HCT116 (cell line): Measurements from ENCODE around the gene CR2. TPM values are rescaled to one million over a fixed set of nuclear protein-coding genes. Genes with fewer than 3 reads are reported as not detected.

ENCODE experiments used
- ATAC-seq: fragments of 200-7000 bp; cut with Tn5 transposase; 2 replicates; pipeline ENCODE4 v1.9.1; 2020; ENCODE audit warnings: mild to moderate bottlenecking, moderate library complexity
- BruUV-seq: library from RNA; stranded (reverse); fragments of 400-500 nt; replicated peaks from 2 replicates; lab custom pipeline; 2021; lab: Mats Ljungman, UMichigan
- CTCF ChIA-PET: fragments of 300-600 bp; sonication (Branson Sonifier 250); formaldehyde crosslinking; loops from one replicate; lab custom pipeline; 2021; ENCODE audit warnings: antibody characterized with exemption; lab: Charles Lee
- POLR2A ChIA-PET: fragments of 300-600, 350-600 bp; sonication (Branson Sonifier 250); formaldehyde crosslinking; loops from one replicate; lab custom pipeline; 2021; ENCODE audit warnings: antibody characterized with exemption; lab: Charles Lee
- RAD21 ChIA-PET, 2 experiments: fragments of 300-600 bp; sonication (Branson Sonifier 250); formaldehyde crosslinking; loops; one replicate each; lab custom pipeline; 2023; ENCODE audit warnings: low total read pairs in 2 of 2; ENCODE audit not compliant: uncharacterized antibody in 2 of 2, unreplicated experiment in 2 of 2, low non-redundant PET in 1 of 2; lab: Charles Lee
- DNase-seq: peaks from one replicate; pipeline ENCODE4 v3.0.0-alpha.2; 2010; ENCODE audit warnings: low read depth, low spot score
- H2AFZ ChIP-seq: fragments of 200-600 bp; shearing (Covaris generic), sonication (generic); 2 replicates; pipeline ENCODE4 v1.6.1; 2017; ENCODE audit warnings: low read depth, mixed run types, mixed read lengths, antibody characterized with exemption, low read length; ENCODE audit not compliant: poor library complexity, severe bottlenecking
- H3K27ac ChIP-seq: 2 replicates; pipeline ENCODE4 v1.5.1; 2012; ENCODE audit warnings: low read depth, low read length
- H3K27me3 ChIP-seq: fragments of 200-600 bp; sonication (generic); 2 replicates; pipeline ENCODE4 v1.6.1; 2016; ENCODE audit warnings: mixed run types, low read length, mixed read lengths; ENCODE audit not compliant: insufficient read depth
- H3K36me3 ChIP-seq, 2 experiments: fragments of 200-500 bp in 1 of 2; fragments of 200-600 bp in 1 of 2; sonication (Bioruptor generic) in 1 of 2; sonication (generic) in 1 of 2; 2 replicates each; pipeline versions ENCODE4 v1.5.1 to v1.6.1; 2014 to 2016; ENCODE audit warnings: low read length in 2 of 2, inconsistent platforms in 1 of 2, mixed read lengths in 1 of 2, mixed run types in 1 of 2; ENCODE audit not compliant: insufficient read depth in 2 of 2, control insufficient read depth in 1 of 2
- H3K4me1 ChIP-seq, 2 experiments: fragments of 200-600 bp in 1 of 2; sonication (generic) in 1 of 2; 2 replicates each; pipeline versions ENCODE4 v1.5.1 to v1.6.1; 2012 to 2017; ENCODE audit warnings: low read length in 2 of 2, inconsistent platforms in 1 of 2, mild to moderate bottlenecking in 1 of 2, mixed read lengths in 1 of 2, mixed run types in 1 of 2, moderate library complexity in 1 of 2; ENCODE audit not compliant: insufficient read depth in 2 of 2, control insufficient read depth in 1 of 2
- H3K4me2 ChIP-seq: fragments of 200-600 bp; sonication (generic); 2 replicates; pipeline ENCODE4 v1.6.1; 2017; ENCODE audit warnings: mixed run types, low read length, mixed read lengths
- H3K4me3 ChIP-seq, 2 experiments: fragments of 200-600 bp in 1 of 2; sonication (generic) in 1 of 2; replicated peaks in 1 of 2; 2 replicates each; pipeline ENCODE4 v1.5.1; 2011 to 2016; ENCODE audit warnings: low read length in 2 of 2, control low read depth in 1 of 2, low read depth in 1 of 2, mild to moderate bottlenecking in 1 of 2, mixed read lengths in 1 of 2, mixed run types in 1 of 2
- H3K79me2 ChIP-seq: fragments of 200-600 bp; sonication (generic); 2 replicates; pipeline ENCODE4 v1.6.1; 2017; ENCODE audit warnings: mild to moderate bottlenecking, mixed run types, low read length, moderate library complexity, mixed read lengths; ENCODE audit not compliant: insufficient read depth
- H3K9ac ChIP-seq: fragments of 200-600 bp; sonication (generic); 2 replicates; pipeline ENCODE4 v1.6.1; 2016; ENCODE audit warnings: low read length, mixed read lengths
- H3K9me2 ChIP-seq: fragments of 200-600 bp; sonication (generic), shearing (Covaris generic); 2 replicates; pipeline ENCODE4 v1.6.1; 2017; ENCODE audit warnings: mixed run types, mild to moderate bottlenecking, moderate library complexity; ENCODE audit not compliant: insufficient read depth
- H3K9me3 ChIP-seq, 2 experiments: fragments of 200-500 bp in 1 of 2; fragments of 200-600 bp in 1 of 2; sonication (Bioruptor generic) in 1 of 2; sonication (generic) in 1 of 2; 2 replicates each; pipeline ENCODE4 v1.6.1; 2014 to 2017; ENCODE audit warnings: low read length in 2 of 2, mixed read lengths in 2 of 2, inconsistent platforms in 1 of 2, low read depth in 1 of 2, mild to moderate bottlenecking in 1 of 2, mixed run types in 1 of 2, moderate library complexity in 1 of 2; ENCODE audit not compliant: control insufficient read depth in 1 of 2, insufficient read depth in 1 of 2
- H4K20me1 ChIP-seq: fragments of 200-600 bp; sonication (generic), shearing (Covaris generic); 2 replicates; pipeline ENCODE4 v1.6.1; 2017; ENCODE audit warnings: mixed run types, mild to moderate bottlenecking, moderate library complexity; ENCODE audit not compliant: insufficient read depth
- CBX3 ChIP-seq: IDR thresholded peaks from 2 replicates; pipeline ENCODE4 v1.6.1; 2012; ENCODE audit warnings: low read depth
- CEBPB ChIP-seq: IDR thresholded peaks from 2 replicates; pipeline ENCODE4 v1.6.1; 2012; ENCODE audit warnings: low read depth
- EGR1 ChIP-seq: IDR thresholded peaks from 2 replicates; pipeline ENCODE4 v1.6.1; 2012; ENCODE audit warnings: low read depth
- ELF1 ChIP-seq: IDR thresholded peaks from 2 replicates; pipeline ENCODE4 v1.6.1; 2012; ENCODE audit warnings: low read depth, borderline replicate concordance
- EZH2phosphoT487 ChIP-seq: fragments of 200-600 bp; IDR thresholded peaks from 2 replicates; pipeline ENCODE4 v1.6.1; 2018; ENCODE audit warnings: antibody characterized with exemption, borderline replicate concordance
- JUND ChIP-seq: IDR thresholded peaks from 2 replicates; pipeline ENCODE4 v1.6.1; 2012
- MAX ChIP-seq: IDR thresholded peaks from 2 replicates; pipeline ENCODE4 v1.6.1; 2012
- POLR2A ChIP-seq: IDR thresholded peaks from 2 replicates; pipeline ENCODE4 v1.7.0; 2011; ENCODE audit warnings: borderline replicate concordance; ENCODE audit not compliant: insufficient read depth, insufficient read length; ENCODE audit errors: extremely low read depth
- POLR2AphosphoS5 ChIP-seq: IDR thresholded peaks from 2 replicates; pipeline ENCODE4 v1.6.1; 2011; ENCODE audit warnings: mild to moderate bottlenecking, low read depth, low read length, moderate library complexity
- RAD21 ChIP-seq: IDR thresholded peaks from 2 replicates; pipeline ENCODE4 v1.6.1; 2012; ENCODE audit warnings: low read depth, mild to moderate bottlenecking
- SIN3A ChIP-seq: IDR thresholded peaks from 2 replicates; pipeline ENCODE4 v1.6.1; 2012; ENCODE audit warnings: low read depth
- SP1 ChIP-seq: IDR thresholded peaks from 2 replicates; pipeline ENCODE4 v1.6.1; 2012; ENCODE audit warnings: low read depth
- SRF ChIP-seq: IDR thresholded peaks from 2 replicates; pipeline ENCODE4 v1.6.1; 2012; ENCODE audit warnings: low read depth
- TCF7L2 ChIP-seq: IDR thresholded peaks from 2 replicates; pipeline ENCODE4 v1.7.0; 2011; ENCODE audit warnings: borderline replicate concordance, inconsistent platforms; ENCODE audit not compliant: insufficient read depth, insufficient read length; ENCODE audit errors: extremely low read depth
- YY1 ChIP-seq: IDR thresholded peaks from 2 replicates; pipeline ENCODE4 v1.6.1; 2011; ENCODE audit warnings: low read length, low read depth, moderate library complexity, mild to moderate bottlenecking; ENCODE audit not compliant: insufficient replicate concordance; ENCODE audit errors: extremely low read depth
- ZBTB33 ChIP-seq: IDR thresholded peaks from 2 replicates; pipeline ENCODE4 v1.6.1; 2011; ENCODE audit warnings: mild to moderate bottlenecking, low read length, moderate library complexity; ENCODE audit not compliant: insufficient replicate concordance; ENCODE audit errors: extremely low read depth
- ZFX ChIP-seq: fragments of 450-650 bp; IDR thresholded peaks from 2 replicates; pipeline ENCODE4 v1.6.1; 2017
- ZNF274 ChIP-seq: fragments of 200-500 bp; sonication (Bioruptor generic); IDR thresholded peaks from 2 replicates; pipeline ENCODE4 v1.6.1; 2014; ENCODE audit warnings: mild to moderate bottlenecking, low read depth, low read length, inconsistent platforms
- intact Hi-C: fragments of 100-400 bp; cut with micrococcal nuclease; formaldehyde crosslinking; loops from 2 replicates; pipeline ENCODE4 v1.10.0; 2022
- total RNA-seq: library from RNA; stranded (reverse); gene quantifications from one replicate; pipeline ENCODE4 v1.2.1, GENCODE V29; 2021; ENCODE audit not compliant: unreplicated experiment
- TF ChIP-seq, protein P1 (sequence below), 3 experiments: fragments of 200-600 bp in 1 of 3; sonication (generic) in 1 of 3; IDR thresholded peaks in 2 of 3; conservative IDR thresholded peaks in 1 of 3; 2 replicates each; pipeline ENCODE4 v1.5.1; 2012 to 2017; ENCODE audit warnings: low read depth in 2 of 3, low read length in 2 of 3, antibody characterized with exemption in 1 of 3, borderline replicate concordance in 1 of 3, control low read depth in 1 of 3, mild to moderate bottlenecking in 1 of 3, mixed read lengths in 1 of 3, mixed run types in 1 of 3, moderate library complexity in 1 of 3; ENCODE audit not compliant: insufficient read depth in 1 of 3
- TF ChIP-seq, protein P2 (sequence below): IDR thresholded peaks from 2 replicates; pipeline ENCODE4 v1.6.1; 2012

CR2 gene
- total RNA-seq, 1 experiment from 2014 or later = 4.0 TPM

DNA sequence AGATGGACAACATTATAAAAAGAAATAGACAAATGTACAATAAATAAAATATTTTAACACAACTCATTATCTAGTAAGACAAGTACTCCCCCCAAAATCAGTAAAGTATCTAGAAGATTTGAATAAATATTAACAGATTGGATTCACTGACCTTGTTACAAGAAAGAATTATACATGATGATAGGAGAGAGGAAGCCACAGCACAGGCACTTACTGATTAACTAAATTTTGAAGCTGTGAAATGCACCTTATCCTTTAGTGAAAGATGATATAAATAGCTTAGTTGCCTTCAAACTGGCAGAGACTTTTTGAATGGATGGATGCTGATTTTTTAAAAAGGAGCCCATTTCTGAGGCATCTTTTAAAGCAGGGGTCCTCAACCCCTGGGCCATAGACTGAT lies 50.3 kb downstream of the CR2 start (continued):
- TF ChIP-seq EZH2phosphoT487 = no peak
- no peak for TF ChIP-seq SRF
- no peak for TF ChIP-seq ZNF274
- TF ChIP-seq RAD21 = no peak
- no peak for TF ChIP-seq ELF1
- no peak for TF ChIP-seq CEBPB
- no peak for TF ChIP-seq CBX3
- TF ChIP-seq, protein P1, sequence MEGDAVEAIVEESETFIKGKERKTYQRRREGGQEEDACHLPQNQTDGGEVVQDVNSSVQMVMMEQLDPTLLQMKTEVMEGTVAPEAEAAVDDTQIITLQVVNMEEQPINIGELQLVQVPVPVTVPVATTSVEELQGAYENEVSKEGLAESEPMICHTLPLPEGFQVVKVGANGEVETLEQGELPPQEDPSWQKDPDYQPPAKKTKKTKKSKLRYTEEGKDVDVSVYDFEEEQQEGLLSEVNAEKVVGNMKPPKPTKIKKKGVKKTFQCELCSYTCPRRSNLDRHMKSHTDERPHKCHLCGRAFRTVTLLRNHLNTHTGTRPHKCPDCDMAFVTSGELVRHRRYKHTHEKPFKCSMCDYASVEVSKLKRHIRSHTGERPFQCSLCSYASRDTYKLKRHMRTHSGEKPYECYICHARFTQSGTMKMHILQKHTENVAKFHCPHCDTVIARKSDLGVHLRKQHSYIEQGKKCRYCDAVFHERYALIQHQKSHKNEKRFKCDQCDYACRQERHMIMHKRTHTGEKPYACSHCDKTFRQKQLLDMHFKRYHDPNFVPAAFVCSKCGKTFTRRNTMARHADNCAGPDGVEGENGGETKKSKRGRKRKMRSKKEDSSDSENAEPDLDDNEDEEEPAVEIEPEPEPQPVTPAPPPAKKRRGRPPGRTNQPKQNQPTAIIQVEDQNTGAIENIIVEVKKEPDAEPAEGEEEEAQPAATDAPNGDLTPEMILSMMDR (IDR thresholded peaks at IDR 0.05 in 2 of 3, conservative IDR thresholded peaks at IDR 0.05 in 1 of 3; ENCODE audit: borderline replicate concordance in 1 of 3, insufficient read depth in 1 of 3, low read depth in 2 of 3, low read length in 2 of 3) = no peak
- TF ChIP-seq, all 23 proteins: peak for 0

DNA sequence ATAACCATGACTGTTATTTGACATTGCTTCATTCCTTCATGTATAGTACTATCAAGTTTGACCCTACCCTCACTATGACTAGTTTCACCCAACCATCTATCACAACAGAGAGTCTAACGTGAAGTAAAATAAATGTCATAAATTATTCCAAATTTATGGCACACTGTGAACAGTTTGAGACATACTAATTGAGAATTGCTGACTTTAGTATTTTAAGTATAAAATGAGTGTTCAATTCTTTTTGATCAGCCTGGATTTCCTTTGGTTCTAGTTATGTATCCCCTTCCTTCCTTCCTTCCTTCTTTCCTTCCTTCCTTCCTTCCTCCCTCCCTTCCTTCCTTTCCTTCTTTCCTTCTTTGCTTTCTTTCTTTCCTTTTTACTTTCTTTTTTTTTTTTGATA lies 56.3 kb downstream of the CR2 start:
- H3K36me3 ChIP-seq = no peaks in the 10 kb centered on the region
- ChIA-PET RAD21 (no interaction called here), CTCF (no interaction called here), POLR2A (no interaction called here)
- H2AFZ ChIP-seq = no peak overlapping the region
- H4K20me1 ChIP-seq = no peaks in the 10 kb centered on the region
- H3K9me2 ChIP-seq = no peaks in the 10 kb centered on the region
- intact Hi-C loops = no loop called here
- H3K79me2 ChIP-seq = no peaks in the 10 kb centered on the region
- no peaks in the 10 kb centered on the region for H3K4me1 ChIP-seq
- H3K9ac ChIP-seq = no peak overlapping the region
- no peak for ATAC-seq
- no peak for DNase-seq
- no TSS peak for BruUV-seq
- no peaks in the 10 kb centered on the region for H3K9me3 ChIP-seq
- no peak overlapping the region for H3K27ac ChIP-seq
- H3K4me3 ChIP-seq = no peak overlapping the region
- H3K27me3 ChIP-seq = no peaks in the 10 kb centered on the region
- H3K4me2 ChIP-seq = no peak overlapping the region
- no peak for TF ChIP-seq SP1
- no peak for TF ChIP-seq POLR2AphosphoS5
- TF ChIP-seq SRF = no peak
- TF ChIP-seq, protein P2, sequence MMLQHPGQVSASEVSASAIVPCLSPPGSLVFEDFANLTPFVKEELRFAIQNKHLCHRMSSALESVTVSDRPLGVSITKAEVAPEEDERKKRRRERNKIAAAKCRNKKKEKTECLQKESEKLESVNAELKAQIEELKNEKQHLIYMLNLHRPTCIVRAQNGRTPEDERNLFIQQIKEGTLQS = no peak
- no peak for TF ChIP-seq POLR2A
- no peak for TF ChIP-seq ELF1
- TF ChIP-seq EZH2phosphoT487 = no peak
- no peak for TF ChIP-seq TCF7L2
- TF ChIP-seq RAD21 = no peak
- no peak for TF ChIP-seq JUND
- no peak for TF ChIP-seq ZBTB33
- no peak for TF ChIP-seq YY1
- TF ChIP-seq CEBPB = no peak
- TF ChIP-seq EGR1 = no peak
- TF ChIP-seq MAX = no peak
- TF ChIP-seq ZFX = no peak
- no peak for TF ChIP-seq SIN3A
